ENCODE measurements around the gene RNF19B.

DNA sequence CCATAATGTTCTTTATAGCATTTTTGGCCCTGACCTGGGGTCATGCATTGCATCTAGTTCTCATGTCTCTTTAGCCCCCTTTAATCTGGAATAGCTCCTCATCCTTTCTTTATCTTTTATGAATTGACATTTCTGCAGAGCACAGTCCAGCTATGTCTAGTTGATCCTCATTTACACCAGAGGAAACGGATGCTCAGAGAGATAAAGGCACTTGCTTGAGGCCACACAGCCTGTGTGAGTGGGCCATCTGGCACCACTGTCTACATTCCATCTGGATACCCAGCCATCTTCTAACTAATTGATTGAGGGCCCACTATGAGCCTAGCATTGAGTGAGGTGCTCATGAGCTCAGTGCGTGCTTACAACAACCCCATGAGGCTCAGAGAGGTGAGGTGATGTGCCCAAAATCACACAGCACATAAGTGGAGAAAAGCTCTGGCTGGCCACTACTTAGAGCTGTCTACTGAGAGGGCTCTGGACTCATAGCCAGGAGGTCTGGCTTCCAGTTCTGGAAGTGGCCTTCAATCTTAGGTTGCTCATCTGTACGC lies 74.8 kb downstream of the RNF19B start:
- TF ChIP-seq, protein P1, sequence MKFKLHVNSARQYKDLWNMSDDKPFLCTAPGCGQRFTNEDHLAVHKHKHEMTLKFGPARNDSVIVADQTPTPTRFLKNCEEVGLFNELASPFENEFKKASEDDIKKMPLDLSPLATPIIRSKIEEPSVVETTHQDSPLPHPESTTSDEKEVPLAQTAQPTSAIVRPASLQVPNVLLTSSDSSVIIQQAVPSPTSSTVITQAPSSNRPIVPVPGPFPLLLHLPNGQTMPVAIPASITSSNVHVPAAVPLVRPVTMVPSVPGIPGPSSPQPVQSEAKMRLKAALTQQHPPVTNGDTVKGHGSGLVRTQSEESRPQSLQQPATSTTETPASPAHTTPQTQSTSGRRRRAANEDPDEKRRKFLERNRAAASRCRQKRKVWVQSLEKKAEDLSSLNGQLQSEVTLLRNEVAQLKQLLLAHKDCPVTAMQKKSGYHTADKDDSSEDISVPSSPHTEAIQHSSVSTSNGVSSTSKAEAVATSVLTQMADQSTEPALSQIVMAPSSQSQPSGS (IDR thresholded peaks at IDR 0.05; ENCODE audit: low read length): no peak
- TF ChIP-seq JUN (IDR thresholded peaks at IDR 0.05; ENCODE audit: low read depth, low read length) (no peak), CEBPB (IDR thresholded peaks at IDR 0.05; ENCODE audit: low read depth, low read length) (no peak)
